Gastrocnemius medialis (tissue), 4 donors: ENCODE results near the gene RBM6. TPM values are rescaled to one million over a fixed set of nuclear protein-coding genes. Genes with fewer than 3 reads are reported as not detected.
"Not testable (repeated sequence)": the region's sequence is repeated elsewhere in the genome, so short reads cannot be mapped to it uniquely, and the experiment has no call there.

ENCODE experiments used
- ATAC-seq, 2 donors: fragments of 150-250 bp; one replicate each; pipeline ENCODE4 v1.9.1; 2016
- DNase-seq, 2 donors: peaks; one replicate each; pipeline ENCODE4 v3.0.0-alpha.2; 2019
- H3K27ac ChIP-seq, 4 donors: fragments of 200-600 bp; sonication (generic); 1 replicate in 1 of 4; 2 replicates in 3 of 4; pipeline ENCODE4 v1.5.1; 2016 to 2018; ENCODE audit warnings: mild to moderate bottlenecking in 2 of 4, moderate library complexity in 1 of 4
- H3K27me3 ChIP-seq, 3 donors: fragments of 200-600 bp; sonication (generic) in 2 of 3; 1 replicate in 1 of 3; 2 replicates in 2 of 3; pipeline versions ENCODE4 v1.5.1 to v1.6.0; 2016 to 2019; ENCODE audit warnings: mild to moderate bottlenecking in 1 of 3, moderate library complexity in 1 of 3
- H3K36me3 ChIP-seq, 2 donors: fragments of 200-600 bp; sonication (generic) in 1 of 2; one replicate each; pipeline ENCODE4 v1.5.1; 2017 to 2018
- H3K4me1 ChIP-seq, 2 donors: fragments of 200-600 bp; sonication (generic) in 1 of 2; one replicate each; pipeline ENCODE4 v1.5.1; 2016 to 2017; ENCODE audit warnings: mild to moderate bottlenecking in 2 of 2
- H3K4me3 ChIP-seq, 4 donors: fragments of 200-600 bp; sonication (generic) in 3 of 4; 1 replicate in 1 of 4; 2 replicates in 3 of 4; pipeline ENCODE4 v1.5.1; 2016 to 2019; ENCODE audit warnings: mild to moderate bottlenecking in 2 of 4
- H3K9me3 ChIP-seq, 3 donors: fragments of 200-600 bp; sonication (generic) in 2 of 3; 1 replicate in 1 of 3; 2 replicates in 2 of 3; pipeline ENCODE4 v1.5.1; 2016 to 2019
- CTCF ChIP-seq, 5 experiments: fragments of 450-650 bp in 3 of 5; fragments of 200-600 bp in 2 of 5; sonication (generic) in 2 of 5; IDR thresholded peaks in 4 of 5; conservative IDR thresholded peaks in 1 of 5; 1 replicate in 4 of 5; 2 replicates in 1 of 5; pipeline ENCODE4 v1.5.1; 2016 to 2019; ENCODE audit warnings: antibody characterized with exemption in 5 of 5, mild to moderate bottlenecking in 3 of 5, moderate library complexity in 3 of 5
- POLR2A ChIP-seq, 2 donors: fragments of 450-650 bp; IDR thresholded peaks; one replicate each; pipeline ENCODE4 v1.6.1; 2017; ENCODE audit warnings: antibody characterized with exemption in 2 of 2, mild to moderate bottlenecking in 2 of 2, moderate library complexity in 2 of 2
- in situ Hi-C, 4 donors: fragments of 200-750 bp; cut with MboI; loops; one replicate each; pipeline versions ENCODE4 v1.15.0 to v1.8.0; 2017; ENCODE audit warnings: low sequenced_read_pairs in 4 of 4
- intact Hi-C: fragments of 100-400 bp; cut with DNase I; formaldehyde crosslinking; loops from one replicate; pipeline ENCODE4 v1.15.1; 2023; ENCODE audit warnings: low total_unique reads
- total RNA-seq, 4 donors: library from RNA; depleted of rRNA; stranded (reverse); fragments of >200 nt; gene quantifications; one replicate each; pipeline versions ENCODE4 v1.1.0 to v1.2.3, GENCODE V29; 2016

The RBM6 gene
- total RNA-seq, 4 donors from 2014 or later: 27.2 to 55.6 (median 30.6) TPM

GRCh38 chr3:49903451-49904424 is 36.2 kb upstream of the RBM6 start, which contains the start of gene MST1R:
TSS of gene MST1R (minus strand) at chr3:49903873. CDS start at chr3:49903609, 264 bp downstream.
- Histone ChIP-seq H3K27ac (peak within 1 kb of the TSS in 3 of 4 donors; percentile 6 to 43 (median 25)), H3K9me3 (no peaks in the 10 kb centered on the region), H3K4me3 (peak within 1 kb of the TSS; percentile 37 to 49 (median 42)), H3K4me1 (peaks cover 4 to 16% of the 10 kb centered on the region in 2 donors), H3K36me3 (no peaks in the 10 kb centered on the region), H3K27me3 (no peaks in the 10 kb centered on the region)
- in situ Hi-C loops: no loop called here
- no peak for TF ChIP-seq CTCF (IDR thresholded peaks at IDR 0.05 in 4 of 5, conservative IDR thresholded peaks at IDR 0.05 in 1 of 5)
- TF ChIP-seq POLR2A (IDR thresholded peaks at IDR 0.05): no peak
- DNase-seq (peak; percentile 14 to 39), ATAC-seq (no peak)
- intact Hi-C loops: loop anchor here (5.0 to 10.0 kb wide), 2 partner anchors 59 to 101 kb away; partner anchors contain the start of gene INKA1

- H3K9me3 ChIP-seq, H3K27me3 ChIP-seq, H3K36me3 ChIP-seq, DNase-seq, H3K4me3 ChIP-seq, ATAC-seq, in situ Hi-C loops, H3K27ac ChIP-seq: not testable (repeated sequence)
- intact Hi-C loops: loop anchor here (5.0 to 10.0 kb wide), 2 partner anchors 60 to 102 kb away; partner anchors contain the start of gene INKA1
- peaks cover 4 to 16% of the 10 kb centered on the region in 2 donors for H3K4me1 ChIP-seq
These were observed 35.5 kb upstream of the RBM6 start for GRCh38 chr3:49904448-49904847.

- TF ChIP-seq CTCF (IDR thresholded peaks at IDR 0.05 in 4 of 5, conservative IDR thresholded peaks at IDR 0.05 in 1 of 5) (peak; percentile 31 to 66 (median 55)), POLR2A (IDR thresholded peaks at IDR 0.05) (no peak)
- Histone ChIP-seq H3K4me3 (peak overlapping the region in 3 of 4 donors; percentile 23 to 50 (median 34)), H3K36me3 (peaks cover 0 to 18% of the 10 kb centered on the region in 2 donors), H3K4me1 (peaks cover 4 to 10% of the 10 kb centered on the region in 2 donors), H3K9me3 (no peaks in the 10 kb centered on the region), H3K27me3 (no peaks in the 10 kb centered on the region), H3K27ac (peak overlapping the region; percentile 18 to 59 (median 31))
- no peak for DNase-seq
- in situ Hi-C loops: no loop called here
- ATAC-seq: peak in 1 of 2 donors; percentile 40
- intact Hi-C loops: loop anchor here (5.0 to 10.0 kb wide), 2 partner anchors 61 to 204 kb away; no protein-coding TSS in a partner anchor
These were observed 33.7 kb upstream of the RBM6 start for GRCh38 chr3:49906073-49906743.

GRCh38 chr3:49908373-49909199 is 31.4 kb upstream of the RBM6 start:
- H3K27me3 ChIP-seq: no peaks in the 10 kb centered on the region
- DNase-seq: no peak
- no peaks in the 10 kb centered on the region for H3K9me3 ChIP-seq
- no peak for TF ChIP-seq CTCF (IDR thresholded peaks at IDR 0.05 in 4 of 5, conservative IDR thresholded peaks at IDR 0.05 in 1 of 5)
- no peak for TF ChIP-seq POLR2A (IDR thresholded peaks at IDR 0.05)
- H3K27ac ChIP-seq: no peak overlapping the region
- ATAC-seq: no peak
- intact Hi-C loops (loop anchor here (5.0 to 10.0 kb wide), 2 partner anchors 64 to 206 kb away; no protein-coding TSS in a partner anchor), in situ Hi-C loops (no loop called here)
- H3K4me1 ChIP-seq: peaks cover 4 to 9% of the 10 kb centered on the region in 2 donors
- no peak overlapping the region for H3K4me3 ChIP-seq
- H3K36me3 ChIP-seq: peaks cover 0 to 37% of the 10 kb centered on the region in 2 donors
